Measurements from ENCODE around the gene BBX.

DNA sequence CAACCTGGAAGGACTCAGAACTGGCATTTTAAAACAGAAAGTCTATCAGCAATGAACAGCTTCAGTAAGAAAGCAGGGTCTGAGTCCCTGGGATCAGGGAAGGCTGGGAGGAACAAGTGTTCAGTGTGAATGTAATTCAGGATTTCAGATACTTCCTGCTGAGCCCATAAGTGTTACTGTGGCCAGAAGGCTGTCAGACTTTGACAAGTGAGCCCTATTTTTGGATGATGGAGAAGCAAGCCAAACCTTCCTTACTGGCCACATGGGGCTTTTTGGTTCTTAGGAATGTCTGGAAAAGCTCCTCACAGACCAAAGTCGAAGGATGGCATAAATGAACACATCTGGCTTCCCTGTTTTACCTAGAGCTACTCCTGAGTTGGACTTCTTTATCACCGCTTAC is 157.2 kb downstream of the BBX start:
- TF ChIP-seq GATA3 (IDR thresholded peaks at IDR 0.05; ENCODE audit: low read depth, low read length) (no peak), GATA2 (IDR thresholded peaks at IDR 0.05; ENCODE audit: low read depth, low read length) (no peak)
